Measurements from ENCODE around the gene MRPL48.
"Not testable (repeated sequence)": the region's sequence is repeated elsewhere in the genome, so short reads cannot be mapped to it uniquely, and the experiment has no call there.

The MRPL48 gene

GRCh38 chr11:73787643-73788558 lies at the start of gene MRPL48:
Gene MRPL48, plus strand, starts transcription at chr11:73787874. Its CDS starts 98 bp downstream, at chr11:73787972.
- peak; percentile 97 for DNase-seq

DNA sequence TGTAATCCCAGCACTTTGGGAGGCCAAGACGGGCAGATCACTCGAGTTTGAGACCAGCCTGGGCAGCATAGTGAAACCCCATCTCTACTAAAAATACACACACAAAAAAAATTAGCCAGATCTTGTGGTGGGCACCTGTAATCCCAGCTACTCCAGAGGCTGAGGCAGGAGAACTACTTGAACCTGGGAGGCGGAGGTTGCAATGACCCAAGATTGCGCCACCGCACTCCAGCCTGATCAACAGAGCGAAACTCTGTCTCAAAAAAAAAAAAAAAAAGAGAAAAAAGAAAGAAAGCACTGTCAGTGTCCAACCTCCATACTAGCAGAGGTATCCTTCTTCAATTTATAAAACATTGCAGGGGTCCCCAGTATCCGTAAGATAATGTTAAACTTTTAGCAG lies 44.6 kb upstream of the MRPL48 start:
- no peak for DNase-seq

- DNase-seq: no peak
Observed at GRCh38 chr11:73746701-73747100, 41.0 kb upstream of the MRPL48 start.

DNA sequence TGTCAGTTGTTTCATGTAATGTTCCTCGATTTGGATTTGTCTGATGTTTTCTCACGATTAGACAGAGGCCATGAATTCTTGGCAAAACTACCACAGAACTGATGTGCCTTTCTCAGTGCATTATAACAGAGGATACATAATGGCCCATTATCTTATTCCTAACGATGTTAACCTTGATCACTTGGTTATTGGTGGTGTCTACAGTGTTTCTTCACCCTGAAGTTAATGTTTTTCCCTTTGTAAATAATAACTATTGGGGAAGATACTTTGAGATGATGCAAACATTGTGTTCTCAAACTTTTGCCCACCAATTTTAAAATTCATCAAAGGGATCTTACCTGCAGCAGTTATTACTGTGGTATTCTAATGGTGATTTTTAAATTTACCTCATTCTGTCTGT lies 39.9 kb upstream of the MRPL48 start:
- DNase-seq: no peak

- no peak for DNase-seq
Observed at GRCh38 chr11:73748300-73748699, 39.4 kb upstream of the MRPL48 start.

DNA sequence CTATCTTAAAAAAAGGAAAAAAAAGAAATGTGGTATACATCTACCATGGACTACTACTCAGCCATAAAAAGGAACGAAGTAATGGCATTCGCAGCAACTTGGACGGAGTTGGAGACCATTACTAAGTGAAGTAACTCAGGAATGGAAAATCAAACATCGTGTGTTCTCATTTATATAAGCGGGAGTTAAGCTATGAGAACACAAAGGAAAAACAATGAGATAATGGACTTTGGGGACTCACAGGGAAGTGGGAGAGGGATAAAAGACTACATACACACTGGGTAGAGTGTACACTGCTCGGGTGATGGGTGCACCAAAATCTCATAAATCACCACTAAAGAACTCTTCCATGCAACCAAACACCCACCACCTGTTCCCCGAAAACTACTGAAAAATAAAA lies 38.6 kb upstream of the MRPL48 start:
- no peak for DNase-seq

DNA sequence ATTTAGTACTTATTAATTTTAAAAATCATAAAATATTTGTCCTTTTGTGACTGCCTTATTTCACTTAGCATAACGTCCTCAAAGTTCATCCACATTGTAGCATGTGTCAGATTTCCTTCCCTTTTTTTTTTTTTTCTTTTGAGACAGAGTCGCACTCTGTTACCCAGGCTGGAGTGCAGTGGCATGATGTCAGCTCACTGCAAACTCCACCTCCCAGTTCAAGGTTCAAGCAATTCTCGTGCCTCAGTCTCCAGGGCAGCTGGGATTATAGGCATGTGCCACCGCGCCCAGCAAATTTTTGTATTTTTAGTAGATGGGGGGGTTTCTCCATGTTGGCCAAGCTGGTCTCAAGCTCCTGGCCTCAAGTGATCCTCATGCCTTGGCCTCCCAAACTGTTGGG lies 37.4 kb upstream of the MRPL48 start:
- DNase-seq: no peak

DNA sequence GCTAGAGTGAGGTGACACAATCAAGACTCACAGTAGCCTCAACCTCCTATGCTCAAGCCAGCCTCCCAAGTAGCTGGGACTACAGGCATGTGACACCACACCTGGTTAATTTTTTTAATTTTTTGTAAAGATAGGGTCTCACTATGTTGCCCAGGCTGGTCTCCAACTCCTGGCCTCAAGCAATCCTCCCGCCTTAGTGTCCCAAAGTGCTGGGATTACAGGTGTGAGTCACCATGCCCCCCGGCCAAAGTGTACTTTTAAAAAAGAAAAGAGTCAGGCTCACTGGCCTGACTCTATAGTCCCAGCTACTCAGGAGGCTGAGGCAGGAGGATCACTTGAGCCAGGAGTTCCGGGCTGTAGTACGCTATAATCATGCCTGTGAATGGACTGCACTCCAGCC lies 36.8 kb upstream of the MRPL48 start:
- DNase-seq: not testable (repeated sequence)

DNA sequence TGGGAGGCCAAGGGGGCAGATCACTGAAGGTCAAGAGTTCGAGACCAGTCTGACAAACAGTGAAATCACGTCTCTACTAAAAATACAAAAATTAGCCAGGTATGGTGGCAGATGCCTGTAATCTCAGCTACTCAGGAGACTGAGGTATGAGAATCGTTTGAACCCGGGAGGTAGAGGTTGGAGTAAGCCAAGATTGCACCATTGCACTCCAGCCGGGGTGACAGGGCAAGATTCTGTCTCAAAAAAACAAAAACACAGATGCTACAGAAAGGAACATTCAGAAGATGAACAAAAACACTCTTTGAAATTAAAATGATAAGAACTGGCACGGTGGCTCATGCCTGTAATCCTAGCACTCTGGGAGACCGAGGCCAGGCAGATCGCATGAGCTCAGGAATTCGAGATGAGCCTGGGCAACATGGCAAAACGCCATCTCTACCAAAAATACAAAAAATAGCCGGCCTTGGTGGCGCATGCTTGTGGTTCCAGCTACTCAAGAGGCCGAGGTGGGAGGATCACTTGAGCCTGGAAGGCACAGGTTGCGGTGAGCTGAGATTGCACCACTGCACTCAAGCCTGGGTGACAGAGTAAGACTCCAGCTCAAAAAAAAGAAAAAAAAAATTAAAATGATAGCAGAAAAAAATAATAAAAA lies 35.3 kb upstream of the MRPL48 start:
- DNase-seq: no peak

DNA sequence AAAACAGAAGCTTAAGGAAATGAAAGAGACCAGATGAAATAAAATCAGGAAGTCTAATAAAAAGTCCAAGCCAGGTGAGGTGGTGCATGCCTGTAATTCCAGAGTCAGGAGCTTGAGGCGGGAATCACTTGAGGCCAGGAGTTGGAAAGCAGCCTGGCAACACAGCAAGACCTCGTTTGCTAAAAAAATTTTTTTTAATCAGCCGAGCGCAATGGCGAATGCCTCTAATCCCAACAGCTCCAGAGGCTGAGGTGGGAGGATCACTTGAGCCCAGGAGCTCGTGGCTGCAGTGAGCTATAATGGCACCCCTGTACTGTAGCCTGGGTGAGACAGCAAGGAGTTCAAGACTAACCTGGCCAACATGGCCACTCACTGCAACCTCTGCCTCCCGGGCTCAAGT lies 34.8 kb upstream of the MRPL48 start:
- no peak for DNase-seq

DNA sequence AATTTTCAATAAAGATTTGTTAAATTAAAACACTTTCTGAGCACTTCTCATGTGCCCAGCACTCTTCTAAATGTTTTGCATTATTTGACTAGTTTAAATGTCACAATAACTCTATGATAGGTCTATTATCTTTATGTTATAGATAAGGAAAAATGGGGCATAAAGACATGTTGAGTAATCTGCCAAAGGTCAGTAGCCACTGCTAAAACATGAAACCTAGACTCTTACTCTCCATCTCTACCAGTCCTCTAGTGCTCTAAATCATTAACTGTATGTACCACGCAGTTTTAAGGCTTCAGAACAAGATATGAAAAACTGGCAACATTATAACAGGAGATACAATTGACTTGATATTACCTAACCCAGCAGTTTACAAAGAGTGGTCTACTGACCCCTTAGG lies 33.7 kb upstream of the MRPL48 start:
- DNase-seq: no peak

DNA sequence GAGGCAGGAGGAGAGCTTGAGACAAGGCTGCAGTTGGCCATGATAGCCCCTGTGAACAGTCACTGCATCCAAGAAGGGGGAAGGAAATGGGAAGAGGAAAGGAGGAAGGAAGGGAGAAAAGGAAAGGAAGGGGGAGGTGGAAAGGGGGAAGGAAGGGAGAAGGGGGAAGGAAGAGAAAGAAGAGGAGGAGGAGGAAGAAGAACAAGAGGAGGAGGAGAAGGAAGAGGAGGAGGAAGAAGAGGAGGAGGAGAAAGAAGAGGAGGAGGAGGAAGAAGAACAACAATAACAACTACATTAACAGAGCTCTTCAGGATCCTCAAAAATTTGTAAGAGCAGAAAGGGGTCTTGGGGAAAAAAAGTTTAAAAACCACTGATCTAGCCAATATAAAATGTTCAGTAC lies 32.0 kb upstream of the MRPL48 start:
- no peak for DNase-seq

DNA sequence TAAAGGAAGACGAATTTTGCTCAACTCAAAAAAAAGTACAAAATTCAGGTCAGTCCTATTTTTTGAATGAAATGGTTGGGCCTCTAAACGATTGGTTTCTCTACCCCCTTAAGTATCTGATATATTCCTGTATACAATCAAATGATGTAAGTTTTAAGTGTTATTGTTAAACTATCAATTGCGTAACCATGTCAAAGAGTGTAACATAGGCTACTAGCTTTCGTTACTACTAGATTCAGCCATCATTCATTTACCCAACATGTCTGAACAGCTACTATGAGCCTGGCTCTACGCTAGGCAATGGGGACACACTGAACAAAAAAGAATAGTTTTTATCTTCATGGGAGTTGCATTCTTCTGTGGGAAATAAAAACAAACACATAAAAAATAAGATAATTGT lies 30.1 kb upstream of the MRPL48 start:
- no peak for DNase-seq

GRCh38 chr11:73758451-73758850 lies 29.2 kb upstream of the MRPL48 start:
- DNase-seq: no peak

GRCh38 chr11:73759610-73760134 lies 28.0 kb upstream of the MRPL48 start:
- no peak for DNase-seq

DNA sequence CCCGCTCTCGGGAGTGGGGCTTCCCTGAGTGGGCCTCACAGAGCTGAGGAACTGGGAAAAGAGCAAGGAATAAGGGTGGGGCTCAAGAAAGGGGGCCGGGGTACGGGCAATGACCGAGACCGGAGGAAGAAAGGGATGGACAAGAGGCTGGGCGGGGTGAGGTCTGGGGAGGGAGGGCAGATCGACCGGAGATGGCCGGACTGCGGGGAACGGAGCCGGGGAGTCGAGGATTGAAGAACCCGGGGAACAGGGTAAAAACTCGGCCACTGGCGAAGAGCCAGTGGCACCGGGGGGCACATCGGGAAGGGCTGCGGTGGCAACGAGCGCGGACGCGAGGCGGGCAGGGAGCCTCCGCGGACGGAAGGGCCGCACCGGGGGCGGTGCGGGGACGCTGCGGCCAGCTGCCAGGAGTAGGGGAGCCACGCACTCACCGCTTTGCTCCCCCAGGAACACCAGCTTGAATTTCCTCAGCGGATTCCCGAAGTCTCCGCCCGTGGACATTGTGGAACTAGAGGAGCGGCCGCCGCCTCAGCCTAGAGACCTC lies 27.5 kb upstream of the MRPL48 start:
- DNase-seq: no peak

DNA sequence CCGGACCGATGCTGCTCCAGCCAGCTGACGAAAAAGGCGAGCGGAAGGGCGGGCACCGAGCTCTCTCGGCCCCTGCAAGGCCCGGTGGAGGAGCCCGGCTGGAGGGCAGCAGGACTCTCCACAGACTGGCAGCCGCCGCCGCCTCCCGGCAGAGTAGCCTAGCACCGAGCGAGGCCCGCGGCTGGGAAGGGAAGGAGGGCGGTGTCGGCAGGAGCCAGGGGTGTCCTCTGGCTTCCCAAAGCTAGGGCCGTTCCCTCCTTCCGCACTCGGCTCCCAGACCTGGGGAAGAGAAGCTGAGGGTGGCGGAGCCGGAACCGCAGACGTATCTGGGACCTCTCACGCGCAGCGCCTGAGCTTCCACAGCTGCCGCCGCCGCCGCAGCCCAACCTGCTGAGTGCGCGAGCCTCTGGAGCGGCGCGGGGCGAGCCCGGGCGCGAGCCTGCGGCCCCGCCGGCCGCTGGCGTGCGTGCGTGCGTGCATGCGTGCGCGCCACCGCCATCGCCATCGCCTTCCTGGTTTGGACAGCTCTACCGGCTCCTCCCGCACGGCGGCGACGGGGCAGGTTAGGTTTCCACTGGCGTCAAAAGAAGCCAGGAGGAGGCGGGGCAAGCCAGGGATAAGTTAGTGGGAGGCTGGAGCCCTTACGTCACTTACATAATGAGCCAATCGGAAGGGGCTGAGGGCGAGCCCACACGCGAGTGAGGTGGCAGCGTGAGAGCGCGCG lies 26.8 kb upstream of the MRPL48 start, which contains the start of gene RAB6A:
RAB6A (minus strand) TSS at position 396 of the 724 bp plus-strand sequence. CDS start 439 bp downstream, outside the sequence.
- peak; percentile 99 to 100 for DNase-seq

GRCh38 chr11:73761403-73761945 lies 26.2 kb upstream of the MRPL48 start:
- DNase-seq: no peak

DNA sequence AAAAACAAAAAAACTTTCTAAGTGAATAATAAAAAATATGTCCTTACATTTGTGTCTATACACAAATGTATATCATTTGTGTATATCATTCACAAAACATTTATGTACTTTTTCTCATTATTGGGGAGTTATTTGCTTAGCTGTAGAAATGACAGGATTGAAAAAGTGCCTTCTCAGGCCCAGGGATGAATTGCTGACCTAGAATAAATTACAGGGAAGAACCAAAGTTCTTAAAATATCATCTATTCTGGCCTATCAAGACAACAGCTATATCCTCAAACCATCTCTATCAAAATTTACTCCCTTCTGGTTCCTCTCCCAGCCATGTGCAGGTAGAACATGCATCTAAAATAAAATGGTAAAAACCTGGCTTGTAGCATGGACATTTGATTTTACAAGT lies 24.9 kb upstream of the MRPL48 start:
- DNase-seq: no peak

- DNase-seq: no peak
Observed at GRCh38 chr11:73766763-73767162, 20.9 kb upstream of the MRPL48 start.

- not testable (repeated sequence) for DNase-seq
Observed at GRCh38 chr11:73770811-73771210, 16.9 kb upstream of the MRPL48 start.

DNA sequence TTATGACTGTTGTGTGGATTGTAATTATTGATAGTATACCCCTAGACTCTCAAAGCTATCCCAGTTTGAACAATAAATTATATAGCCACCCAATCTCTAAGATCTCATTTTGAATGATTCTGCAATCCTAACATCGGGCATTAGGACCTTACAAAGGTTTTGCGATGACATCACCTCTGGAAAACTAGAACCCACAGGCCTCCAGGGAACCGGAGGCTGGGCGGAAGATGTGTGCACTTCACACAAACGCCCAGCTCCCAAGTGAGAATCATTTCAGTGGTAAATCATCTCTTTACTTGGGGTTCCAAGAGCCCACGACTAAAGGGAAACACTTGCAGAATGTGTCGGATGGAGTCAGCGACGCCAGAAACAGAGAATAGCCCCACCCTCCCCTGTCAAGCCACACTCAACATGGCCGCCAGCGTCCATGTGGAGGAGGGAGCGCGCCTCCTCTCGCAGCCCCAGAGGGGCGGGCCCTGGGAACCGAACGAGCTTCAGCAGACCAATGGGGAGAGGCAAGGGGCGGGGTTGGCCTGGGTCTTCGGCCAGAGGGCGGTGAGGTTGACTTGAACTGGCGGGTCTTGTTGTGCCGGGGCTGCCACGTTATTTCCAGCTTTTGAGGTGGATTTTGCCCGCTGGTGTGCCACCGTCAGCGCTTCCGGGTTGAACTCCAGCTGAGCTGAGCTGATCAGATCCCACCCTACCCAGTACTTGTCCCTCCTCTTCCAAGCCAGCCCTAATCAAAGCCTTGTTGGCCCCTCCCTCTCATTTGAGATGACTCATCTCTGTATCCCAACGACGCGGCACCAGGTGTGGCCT lies 8.4 kb upstream of the MRPL48 start:
- DNase-seq: peak; percentile 99

Data from NCI-H446 (cell line).